H9 (cell line): ENCODE results near the gene NOX5. TPM values are rescaled to one million over a fixed set of nuclear protein-coding genes. Genes with fewer than 3 reads are reported as not detected.
A peak's percentile ranks its signal among the peaks of the same experiment; 100 is the strongest.

Experiments
- DNase-seq: peaks from one replicate; pipeline ENCODE4 v3.0.0-alpha.2; 2017
- H2AFZ ChIP-seq: one replicate; pipeline ENCODE4 v1.6.1; 2013; ENCODE audit warnings: mild to moderate bottlenecking, low read length, control low read depth, moderate library complexity
- H2AK5ac ChIP-seq: 2 replicates; pipeline ENCODE4 v1.6.1; 2013; ENCODE audit warnings: low read length, control low read depth, mixed read lengths; ENCODE audit not compliant: insufficient read length
- H2BK120ac ChIP-seq: one replicate; pipeline ENCODE4 v1.6.1; 2013; ENCODE audit warnings: low read depth, mild to moderate bottlenecking, low read length, control low read depth, inconsistent platforms; ENCODE audit not compliant: poor library complexity, severe bottlenecking
- H2BK12ac ChIP-seq: 2 replicates; pipeline ENCODE4 v1.6.1; 2013; ENCODE audit warnings: low read length, control low read depth, mixed read lengths, low read depth; ENCODE audit not compliant: insufficient read length
- H2BK15ac ChIP-seq: 2 replicates; pipeline ENCODE4 v1.6.1; 2013; ENCODE audit warnings: low read depth, low read length, control low read depth
- H2BK20ac ChIP-seq: one replicate; pipeline ENCODE4 v1.6.1; 2013; ENCODE audit warnings: low read depth, mild to moderate bottlenecking, low read length, control low read depth, inconsistent platforms; ENCODE audit not compliant: poor library complexity, severe bottlenecking
- H2BK5ac ChIP-seq: 2 replicates; pipeline ENCODE4 v1.6.1; 2013; ENCODE audit warnings: low read length, control low read depth, mixed read lengths; ENCODE audit not compliant: insufficient read length
- H3K14ac ChIP-seq: 2 replicates; pipeline ENCODE4 v1.6.1; 2013; ENCODE audit warnings: low read length, control low read depth; ENCODE audit not compliant: insufficient read depth
- H3K18ac ChIP-seq: 2 replicates; pipeline ENCODE4 v1.6.1; 2013; ENCODE audit warnings: low read depth, mild to moderate bottlenecking, mixed read lengths, low read length, control low read depth; ENCODE audit not compliant: insufficient read length
- H3K23ac ChIP-seq: 2 replicates; pipeline ENCODE4 v1.6.1; 2013; ENCODE audit warnings: low read length, control low read depth, mixed read lengths, low read depth; ENCODE audit not compliant: insufficient read length
- H3K23me2 ChIP-seq: 2 replicates; pipeline ENCODE4 v1.6.1; 2013; ENCODE audit warnings: low read depth, mild to moderate bottlenecking, mixed read lengths, low read length, control low read depth; ENCODE audit not compliant: insufficient read length, poor library complexity, severe bottlenecking
- H3K27ac ChIP-seq: 2 replicates; pipeline ENCODE4 v1.5.1; 2013; ENCODE audit warnings: low read length, control low read depth, mixed read lengths, low read depth; ENCODE audit not compliant: insufficient read length
- H3K27me3 ChIP-seq: 2 replicates; pipeline ENCODE4 v1.6.1; 2013; ENCODE audit warnings: low read length, control low read depth, inconsistent platforms; ENCODE audit not compliant: insufficient read depth
- H3K4ac ChIP-seq: 2 replicates; pipeline ENCODE4 v1.6.1; 2013; ENCODE audit warnings: low read depth, mild to moderate bottlenecking, control low read depth, inconsistent platforms, low read length, moderate library complexity
- H3K4me1 ChIP-seq: 2 replicates; pipeline ENCODE4 v1.6.1; 2013; ENCODE audit warnings: low read length, control low read depth, inconsistent platforms; ENCODE audit not compliant: insufficient read depth
- H3K4me2 ChIP-seq: 2 replicates; pipeline ENCODE4 v1.6.1; 2013; ENCODE audit warnings: low read length, control low read depth, mixed read lengths; ENCODE audit not compliant: insufficient read length, insufficient read depth
- H3K56ac ChIP-seq: 2 replicates; pipeline ENCODE4 v1.6.1; 2013; ENCODE audit warnings: low read depth, mild to moderate bottlenecking, mixed read lengths, low read length, control low read depth; ENCODE audit not compliant: insufficient read length
- H3K79me1 ChIP-seq: 2 replicates; pipeline ENCODE4 v1.6.1; 2013; ENCODE audit warnings: low read depth, mild to moderate bottlenecking, moderate library complexity, low read length, control low read depth, inconsistent platforms; ENCODE audit not compliant: insufficient read depth, poor library complexity, severe bottlenecking
- H3K79me2 ChIP-seq: 2 replicates; pipeline ENCODE4 v1.6.1; 2013; ENCODE audit warnings: low read length, control low read depth, inconsistent platforms; ENCODE audit not compliant: insufficient read depth
- H3K9ac ChIP-seq: 2 replicates; pipeline ENCODE4 v1.6.1; 2013; ENCODE audit warnings: low read length, control low read depth, mixed read lengths; ENCODE audit not compliant: insufficient read length; ENCODE audit errors: extremely low read depth
- H3K9me3 ChIP-seq: one replicate; pipeline ENCODE4 v1.6.1; 2013; ENCODE audit warnings: low read depth, low read length, inconsistent platforms; ENCODE audit not compliant: control insufficient read depth
- H3T11ph ChIP-seq: one replicate; pipeline ENCODE4 v1.6.1; 2013; ENCODE audit warnings: mild to moderate bottlenecking, low read length, control low read depth, inconsistent platforms
- H4K20me1 ChIP-seq: one replicate; pipeline ENCODE4 v1.6.1; 2013; ENCODE audit not compliant: control insufficient read depth, insufficient read length, insufficient read depth
- H4K5ac ChIP-seq: 2 replicates; pipeline ENCODE4 v1.6.1; 2013; ENCODE audit warnings: low read depth, mild to moderate bottlenecking, mixed read lengths, low read length, control low read depth; ENCODE audit not compliant: insufficient read length
- H4K8ac ChIP-seq: replicated peaks from 2 replicates; pipeline ENCODE4 v1.6.1; 2013; ENCODE audit warnings: low read length, control low read depth, mixed read lengths, low read depth; ENCODE audit not compliant: insufficient read length
- H4K91ac ChIP-seq: 2 replicates; pipeline ENCODE4 v1.6.1; 2013; ENCODE audit warnings: low read depth, mild to moderate bottlenecking, moderate library complexity, mixed read lengths, low read length, control low read depth; ENCODE audit not compliant: insufficient read length
- H3K27ac Mint-ChIP-seq, 3 experiments: 2 replicates in 2 of 3; 3 replicates in 1 of 3; pipeline ENCODE4 v1.8.0; 2020 to 2021; ENCODE audit warnings: mixed read lengths in 3 of 3, mild to moderate bottlenecking in 1 of 3, moderate library complexity in 1 of 3
- H3K27me3 Mint-ChIP-seq: 2 replicates; pipeline ENCODE4 v1.8.0; 2021; ENCODE audit warnings: low read depth, mild to moderate bottlenecking, moderate library complexity, mixed read lengths
- H3K36me3 Mint-ChIP-seq, 3 experiments: 2 replicates in 2 of 3; 3 replicates in 1 of 3; pipeline ENCODE4 v1.8.0; 2020 to 2021; ENCODE audit warnings: low read depth in 3 of 3, mixed read lengths in 3 of 3; ENCODE audit not compliant: insufficient read depth in 1 of 3
- H3K4me1 Mint-ChIP-seq, 2 experiments: 2 replicates each; pipeline ENCODE4 v1.8.0; 2020; ENCODE audit warnings: mixed read lengths in 2 of 2
- H3K4me3 Mint-ChIP-seq, 2 experiments: 2 replicates in 1 of 2; 3 replicates in 1 of 2; pipeline ENCODE4 v1.8.0; 2020 to 2021; ENCODE audit warnings: mild to moderate bottlenecking in 2 of 2, mixed read lengths in 2 of 2, moderate library complexity in 1 of 2
- H3K9me3 Mint-ChIP-seq, 2 experiments: 2 replicates in 1 of 2; 3 replicates in 1 of 2; pipeline ENCODE4 v1.8.0; 2020; ENCODE audit warnings: mild to moderate bottlenecking in 2 of 2, mixed read lengths in 2 of 2, moderate library complexity in 1 of 2
- CTCF ChIP-seq: fragments of 200-600 bp; sonication (generic); conservative IDR thresholded peaks from 3 replicates; pipeline ENCODE4 v1.8.0; 2021; ENCODE audit warnings: antibody characterized with exemption, mild to moderate bottlenecking
- WGBS: extraction: QIAGEN DNeasy Blood & Tissue Kit; methylation state at CpG from one replicate; pipeline ENCODE4 v1.1.7; 2013; ENCODE audit warnings: missing lambda C conversion rate, low lambda C conversion rate, mixed read lengths; ENCODE audit not compliant: insufficient read length; ENCODE audit errors: extremely low coverage; 5-methylcytosine and 5-hydroxymethylcytosine counted together
- total RNA-seq: library from RNA; stranded (reverse); gene quantifications from 2 replicates; pipeline ENCODE4 v1.2.1, GENCODE V29; 2021

Gene NOX5
- total RNA-seq, 1 experiment from 2014 or later, result 0.04 TPM

- H4K20me1 ChIP-seq, result no peaks in the 10 kb centered on the region
- Mint-ChIP-seq H3K4me1 (peaks cover 63 to 71% of the 10 kb centered on the region in 2 experiments), H3K36me3 (peaks cover 0 to 4% (median 3%) of the 10 kb centered on the region in 3 experiments; a peak in 2 of 7 replicates), H3K9me3 (peaks cover 0 to 1% of the 10 kb centered on the region in 2 experiments; a peak in 2 of 5 replicates), H3K27me3 (peaks cover 18% of the 10 kb centered on the region), H3K4me3 (no peak overlapping the region), H3K27ac (peak overlapping the region in 1 of 3 experiments; percentile 73; a peak in 2 of 7 replicates)
- H3K79me2 ChIP-seq, result no peaks in the 10 kb centered on the region
- no peak overlapping the region for H2BK12ac ChIP-seq
- no peak overlapping the region for H4K91ac ChIP-seq
- no peak overlapping the region for H3K27ac ChIP-seq
- TF ChIP-seq CTCF, result no peak
- no peak overlapping the region for H2BK5ac ChIP-seq
- no peak overlapping the region for H2BK15ac ChIP-seq
- no peaks in the 10 kb centered on the region for H3K79me1 ChIP-seq
- H4K5ac ChIP-seq, result no peak overlapping the region
- no peak overlapping the region for H2BK120ac ChIP-seq
- no peak overlapping the region for H3K18ac ChIP-seq
- no CpG with 5 or more reads among the region's 8 CpGs for WGBS
- no peak overlapping the region for H3K9ac ChIP-seq
- no peak for DNase-seq
- H3K9me3 ChIP-seq, result no peaks in the 10 kb centered on the region
- H3K4ac ChIP-seq, result no peak overlapping the region
- H3K14ac ChIP-seq, result no peak overlapping the region
- no peak overlapping the region for H2AFZ ChIP-seq
- H3K27me3 ChIP-seq, result no peaks in the 10 kb centered on the region
- no peak overlapping the region for H2BK20ac ChIP-seq
- no peak overlapping the region for H3K56ac ChIP-seq
- H3K4me1 ChIP-seq, result peaks cover 16% of the 10 kb centered on the region; the same call in 1 of the 2 replicates
- H3K23ac ChIP-seq, result no peak overlapping the region
- H3K23me2 ChIP-seq, result no peaks in the 10 kb centered on the region
- no peak overlapping the region for H2AK5ac ChIP-seq
- H3T11ph ChIP-seq, result no peak overlapping the region
- no peak overlapping the region for H4K8ac ChIP-seq
- no peak overlapping the region for H3K4me2 ChIP-seq
Observed at GRCh38 chr15:69094124-69094921, 79.8 kb downstream of the NOX5 start.
